IPS DF 19.7 (cell line): ENCODE measurements around the gene RND1.

Experiments
- DNase-seq: peaks from one replicate; pipeline ENCODE4 v3.0.0-alpha.2; 2013; ENCODE audit warnings: low read depth, low spot score

Gene RND1

DNA sequence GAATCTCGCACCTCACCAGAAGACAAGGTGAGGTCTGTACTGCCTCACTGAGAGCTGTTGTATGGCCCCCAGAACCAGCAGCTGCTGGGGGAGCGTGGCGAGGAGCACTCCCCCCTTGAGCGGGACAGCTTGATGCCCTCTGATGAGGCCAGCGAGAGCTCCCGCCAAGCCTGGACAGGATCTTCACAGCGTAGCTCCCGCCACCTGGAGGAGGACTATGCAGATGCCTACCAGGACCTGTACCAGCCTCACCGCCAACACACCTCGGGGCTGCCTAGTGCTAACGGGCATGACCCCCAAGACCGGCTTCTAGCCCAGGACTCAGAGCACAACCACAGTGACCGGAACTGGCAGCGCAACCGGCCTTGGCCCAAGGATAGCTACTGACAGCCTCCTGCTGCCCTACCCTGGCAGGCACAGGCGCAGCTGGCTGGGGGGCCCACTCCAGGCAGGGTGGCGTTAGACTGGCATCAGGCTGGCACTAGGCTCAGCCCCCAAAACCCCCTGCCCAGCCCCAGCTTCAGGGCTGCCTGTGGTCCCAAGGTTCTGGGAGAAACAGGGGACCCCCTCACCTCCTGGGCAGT lies 38.1 kb downstream of the RND1 start:
- DNase-seq: no peak

DNA sequence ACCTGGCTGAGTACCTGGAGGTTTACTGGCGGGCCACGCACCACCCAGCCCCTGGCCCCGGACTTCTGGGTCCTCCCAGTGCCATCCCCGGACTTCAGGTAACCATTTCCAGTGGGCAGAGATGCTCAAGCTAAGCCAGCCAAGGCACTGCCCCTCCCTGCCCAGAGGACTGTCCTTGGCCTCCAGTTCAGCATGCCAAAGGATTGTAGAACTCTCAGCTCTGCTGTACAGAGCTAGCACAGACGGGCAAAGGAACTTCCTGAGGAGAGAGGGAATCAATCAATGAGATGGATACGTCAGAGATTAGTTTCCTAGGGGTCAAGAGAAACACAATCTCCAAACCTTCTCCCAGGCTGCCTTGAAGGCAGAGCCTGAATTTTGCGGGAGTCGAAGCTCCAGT lies 38.6 kb downstream of the RND1 start:
- no peak for DNase-seq

DNA sequence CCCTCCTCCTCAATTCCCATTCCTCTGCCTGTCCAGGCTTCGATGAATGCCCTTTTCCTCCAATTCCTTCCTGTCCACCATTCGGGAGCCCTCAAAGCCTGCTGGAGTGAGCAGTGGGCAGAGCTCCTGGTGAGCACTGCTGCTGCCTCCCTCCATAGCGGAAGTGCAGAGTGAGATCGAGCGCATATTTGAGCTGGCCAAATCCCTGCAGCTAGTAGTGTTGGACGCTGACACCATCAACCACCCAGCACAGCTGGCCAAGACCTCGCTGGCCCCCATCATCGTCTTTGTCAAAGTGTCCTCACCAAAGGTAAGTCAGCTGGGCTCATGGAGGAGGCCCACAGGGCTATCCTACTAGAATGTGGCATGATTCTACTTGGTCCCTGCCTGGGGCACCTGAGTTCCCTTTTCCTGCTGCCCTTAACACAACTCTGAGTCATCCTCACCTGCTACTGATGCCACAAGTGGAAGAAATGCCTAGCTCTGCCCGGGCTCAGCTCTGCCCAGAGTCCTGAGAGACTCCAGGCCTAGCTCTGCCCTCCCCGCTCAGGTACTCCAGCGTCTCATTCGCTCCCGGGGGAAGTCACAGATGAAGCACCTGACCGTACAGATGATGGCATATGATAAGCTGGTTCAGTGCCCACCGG lies 39.3 kb downstream of the RND1 start:
- no peak for DNase-seq

DNA sequence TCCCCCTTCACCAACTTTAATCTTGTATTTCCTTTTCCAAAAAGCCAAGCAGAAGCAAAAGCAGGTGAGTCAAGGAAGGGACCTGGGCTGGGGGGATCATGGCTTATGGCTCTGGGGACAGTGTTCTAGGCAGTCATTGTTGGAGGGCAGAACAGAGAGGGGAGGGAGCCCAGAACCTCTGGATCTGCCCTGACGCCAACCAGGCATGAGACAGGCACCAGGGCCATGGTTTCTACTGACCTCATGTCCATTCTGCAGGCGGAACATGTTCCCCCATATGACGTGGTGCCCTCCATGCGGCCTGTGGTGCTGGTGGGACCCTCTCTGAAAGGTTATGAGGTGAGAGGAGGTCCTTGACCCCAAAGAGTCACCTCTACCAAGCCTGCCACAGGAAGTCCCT lies 40.8 kb downstream of the RND1 start:
- no peak for DNase-seq

DNA sequence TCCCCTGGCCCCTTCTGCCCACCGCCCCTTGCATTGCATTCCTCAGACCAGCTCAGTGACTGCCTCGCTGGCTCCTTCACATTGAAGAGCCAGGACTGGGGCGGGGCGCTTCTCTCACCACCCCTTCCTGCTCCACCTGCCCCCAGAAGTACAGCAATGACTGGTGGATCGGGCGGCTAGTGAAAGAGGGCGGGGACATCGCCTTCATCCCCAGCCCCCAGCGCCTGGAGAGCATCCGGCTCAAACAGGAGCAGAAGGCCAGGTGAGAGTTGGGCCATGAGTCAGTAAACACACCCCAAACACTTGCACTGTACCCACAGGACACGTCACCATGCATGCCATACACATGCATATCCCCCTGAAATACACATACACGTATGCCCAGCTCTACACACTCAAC lies 41.6 kb downstream of the RND1 start:
- no peak for DNase-seq

DNA sequence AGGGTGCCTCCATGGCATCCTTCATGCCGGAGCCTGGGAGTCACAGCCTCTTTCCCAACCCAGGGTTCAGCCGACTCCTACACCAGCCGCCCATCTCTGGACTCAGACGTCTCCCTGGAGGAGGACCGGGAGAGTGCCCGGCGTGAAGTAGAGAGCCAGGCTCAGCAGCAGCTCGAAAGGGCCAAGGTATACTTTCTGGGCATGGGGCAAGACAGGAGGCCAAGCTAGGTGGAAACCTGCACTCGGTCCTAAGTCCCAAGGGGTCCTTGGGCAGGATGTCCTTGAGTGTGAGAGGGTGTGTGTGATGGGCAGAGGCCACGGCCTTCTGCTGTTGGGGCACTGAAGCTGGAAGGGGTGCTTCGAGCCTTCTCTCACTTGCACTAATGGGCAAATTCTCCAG lies 42.4 kb downstream of the RND1 start:
- DNase-seq: no peak

DNA sequence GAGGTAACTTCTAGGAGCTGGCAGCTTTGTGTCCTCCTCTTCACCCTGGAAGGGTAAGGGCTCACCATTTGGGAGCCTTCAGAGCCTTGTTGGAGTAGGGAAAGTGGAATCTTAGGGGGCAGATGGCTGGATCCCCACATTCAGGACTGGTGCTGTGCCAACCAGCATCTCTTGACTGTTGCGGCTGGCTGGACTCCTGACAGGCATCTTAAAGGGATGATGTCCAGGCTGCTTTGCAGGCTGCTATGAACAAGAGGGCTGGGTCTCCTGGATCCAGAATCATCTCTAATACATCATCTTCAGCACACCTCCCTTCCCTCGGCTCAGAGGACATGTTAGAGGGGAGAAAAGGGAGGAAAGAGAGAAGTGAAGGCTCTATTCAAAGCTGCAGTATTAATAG lies 43.0 kb downstream of the RND1 start:
- no peak for DNase-seq

DNA sequence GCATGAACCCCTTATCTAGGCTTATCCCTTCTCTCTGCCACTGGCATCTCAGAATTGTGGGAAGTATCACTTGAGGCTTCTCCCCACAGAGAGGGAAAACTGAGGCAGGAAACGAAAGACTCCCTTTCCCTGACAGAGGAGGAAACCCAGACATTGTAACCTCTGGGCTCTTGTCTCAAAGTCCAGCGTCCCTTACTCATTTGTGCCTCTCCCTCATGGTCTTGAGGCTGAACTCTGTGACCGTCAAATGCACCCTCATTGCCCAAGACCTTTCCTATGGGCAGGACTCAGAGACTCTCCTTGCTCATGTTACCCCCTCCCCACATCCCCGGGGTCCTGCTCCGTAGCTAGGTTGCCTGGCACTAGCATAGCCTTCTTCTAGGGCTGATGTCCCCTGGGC lies 43.5 kb downstream of the RND1 start:
- DNase-seq: no peak

DNA sequence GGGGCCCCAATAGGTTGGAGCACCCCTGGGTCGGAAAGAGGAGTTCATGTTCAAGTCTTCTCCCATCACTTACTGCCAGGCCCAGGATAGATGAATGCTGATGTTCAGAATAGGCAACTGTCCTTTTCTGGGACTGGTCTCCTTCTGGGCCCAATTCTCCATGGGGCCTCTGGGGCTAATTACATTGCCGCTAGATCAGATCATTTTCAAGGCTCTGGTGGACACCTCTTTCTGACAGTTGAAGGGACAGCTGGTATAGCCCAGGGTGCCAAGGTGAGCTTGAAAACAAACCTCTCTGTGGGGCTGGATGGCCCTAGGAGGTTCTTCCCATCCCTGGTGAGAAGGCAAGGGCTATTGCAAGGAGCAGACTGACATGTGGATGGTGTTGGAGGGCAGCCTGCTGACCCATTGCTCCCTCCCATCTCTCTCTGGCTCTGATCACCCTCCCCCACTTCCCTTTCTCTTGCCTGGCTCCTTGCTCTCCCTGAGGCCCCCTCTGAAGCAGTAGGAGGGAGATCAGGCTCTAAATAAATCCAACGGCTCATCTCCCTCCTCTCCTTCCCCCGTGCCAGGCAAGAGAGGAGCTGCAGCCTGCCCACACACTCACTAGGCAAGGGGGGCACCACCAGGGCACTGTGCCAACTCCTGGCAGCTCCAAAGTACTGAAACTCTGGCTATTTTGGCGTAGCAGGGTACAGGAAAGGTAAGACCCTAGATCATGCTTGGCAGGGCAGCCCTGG lies 45.5 kb downstream of the RND1 start:
- no peak for DNase-seq

DNA sequence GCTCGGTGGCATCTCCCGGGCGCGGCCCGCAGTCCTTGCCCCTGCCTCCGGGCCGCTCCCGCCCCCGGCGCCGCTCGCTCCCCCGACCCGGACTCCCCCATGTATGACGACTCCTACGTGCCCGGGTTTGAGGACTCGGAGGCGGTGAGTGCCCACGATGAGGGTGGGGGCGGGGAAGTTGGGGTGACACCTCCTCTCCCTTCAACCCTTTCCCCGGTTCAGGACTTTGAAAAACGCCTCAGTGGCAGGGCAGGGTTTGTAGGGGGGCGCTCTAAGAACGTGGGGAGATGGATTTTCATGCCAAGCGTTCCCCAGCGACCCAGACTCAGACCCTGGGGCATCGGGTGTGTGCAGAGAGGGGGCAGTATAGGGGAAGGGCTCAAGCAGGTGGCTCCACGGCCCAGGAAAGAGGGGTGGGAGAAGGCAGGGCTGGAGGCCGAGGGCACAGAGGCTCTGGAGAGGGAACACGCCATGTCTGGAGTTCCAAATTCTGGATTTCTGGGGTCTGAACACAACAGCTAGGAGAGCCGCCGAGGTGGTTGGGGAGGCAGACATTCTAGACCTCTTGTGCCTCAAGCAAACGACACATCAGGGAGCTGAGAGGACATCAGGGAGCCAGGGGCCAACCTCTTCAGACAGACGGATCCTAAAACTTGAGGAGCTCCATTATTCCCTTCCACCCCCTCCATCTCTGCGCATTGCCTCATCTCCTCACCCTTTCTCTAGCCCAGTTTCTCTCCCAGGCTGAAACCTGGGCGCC lies 46.7 kb downstream of the RND1 start:
- no peak for DNase-seq

DNA sequence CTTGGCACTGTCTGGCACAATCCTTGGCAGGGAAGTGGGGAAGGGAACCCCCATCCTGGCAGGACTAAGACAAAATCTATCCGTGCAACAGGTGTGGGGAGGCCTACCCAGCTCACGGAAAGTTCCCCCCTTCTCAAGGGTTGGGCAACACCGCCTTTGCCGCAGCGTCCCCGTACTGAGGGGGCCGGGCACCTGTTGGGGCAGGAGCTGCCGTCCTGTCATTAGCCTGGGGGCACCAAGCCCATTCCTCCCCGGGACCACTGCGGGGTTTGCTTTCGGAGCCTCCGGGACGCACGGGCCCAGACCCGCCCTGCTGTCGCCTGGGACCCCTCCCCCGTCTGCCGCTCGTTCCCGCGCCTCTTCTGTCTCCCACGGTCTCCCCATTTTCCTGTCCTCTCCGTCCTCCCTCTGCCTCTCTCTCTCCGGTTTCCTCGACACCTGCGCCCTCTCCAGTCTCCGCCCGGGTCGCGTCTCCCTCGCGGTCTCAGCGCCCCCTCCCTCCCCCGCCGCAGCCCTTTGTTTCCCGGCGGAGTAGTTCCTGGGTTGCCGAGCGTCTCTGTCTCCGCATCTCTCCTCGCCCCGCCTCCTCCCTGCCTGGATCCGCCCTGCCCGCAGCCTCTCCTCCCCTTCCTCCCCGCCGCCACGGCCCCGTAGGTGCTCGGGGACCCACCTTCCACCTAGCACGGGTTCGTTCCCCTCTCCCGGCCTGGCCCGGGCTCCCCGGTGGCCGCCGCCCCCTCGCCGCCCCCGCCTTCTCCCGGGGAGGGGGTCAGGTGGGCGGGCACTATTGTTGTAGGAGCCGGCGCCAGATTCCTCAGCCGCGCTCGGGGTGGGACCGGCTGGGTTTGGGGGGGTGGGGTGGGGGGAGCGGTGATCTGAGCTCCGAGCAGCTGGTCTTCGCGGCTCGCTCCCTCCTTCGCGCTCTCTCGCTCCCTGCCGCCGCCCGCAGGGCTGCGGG lies 47.5 kb downstream of the RND1 start, which contains the start of gene CACNB3:
TSS of gene CACNB3 (plus strand) at position 624 of the 958 bp plus-strand sequence. CDS start 434 bp downstream, outside the sequence.
- DNase-seq: no peak

DNA sequence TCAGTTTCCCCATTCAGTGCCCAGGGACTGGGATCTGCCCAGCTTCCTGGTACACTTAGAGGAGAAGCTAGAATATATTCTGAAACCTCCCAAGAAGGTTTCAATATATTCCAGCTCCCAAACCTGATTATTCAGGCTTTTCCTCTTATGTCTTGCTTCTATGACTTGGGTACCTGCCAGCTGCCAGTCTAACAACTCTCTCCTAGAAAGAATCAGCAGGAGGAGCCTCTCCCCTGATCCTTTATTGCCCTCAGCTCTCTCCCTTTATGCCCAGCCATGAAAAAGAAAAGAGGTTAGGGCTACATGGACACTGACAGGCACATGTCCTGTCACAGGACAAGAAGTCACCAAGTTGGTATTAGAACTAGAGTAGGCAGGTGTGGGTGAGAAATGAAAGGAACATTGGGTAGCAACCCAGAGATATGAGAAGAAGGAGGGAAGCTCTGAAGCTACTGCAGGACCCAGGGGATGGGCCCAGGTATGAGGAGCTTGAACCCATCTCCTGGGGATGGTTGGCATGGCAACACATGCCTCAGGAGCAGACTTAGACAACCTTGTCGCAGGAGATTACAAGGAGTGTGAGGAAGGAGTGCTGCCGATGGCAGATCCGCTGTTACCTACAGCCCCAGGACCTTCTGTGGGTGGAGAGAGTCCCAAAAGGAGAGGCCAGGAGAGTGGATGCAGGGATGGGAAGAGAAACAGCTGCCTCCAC lies 49.4 kb downstream of the RND1 start:
- no peak for DNase-seq

DNA sequence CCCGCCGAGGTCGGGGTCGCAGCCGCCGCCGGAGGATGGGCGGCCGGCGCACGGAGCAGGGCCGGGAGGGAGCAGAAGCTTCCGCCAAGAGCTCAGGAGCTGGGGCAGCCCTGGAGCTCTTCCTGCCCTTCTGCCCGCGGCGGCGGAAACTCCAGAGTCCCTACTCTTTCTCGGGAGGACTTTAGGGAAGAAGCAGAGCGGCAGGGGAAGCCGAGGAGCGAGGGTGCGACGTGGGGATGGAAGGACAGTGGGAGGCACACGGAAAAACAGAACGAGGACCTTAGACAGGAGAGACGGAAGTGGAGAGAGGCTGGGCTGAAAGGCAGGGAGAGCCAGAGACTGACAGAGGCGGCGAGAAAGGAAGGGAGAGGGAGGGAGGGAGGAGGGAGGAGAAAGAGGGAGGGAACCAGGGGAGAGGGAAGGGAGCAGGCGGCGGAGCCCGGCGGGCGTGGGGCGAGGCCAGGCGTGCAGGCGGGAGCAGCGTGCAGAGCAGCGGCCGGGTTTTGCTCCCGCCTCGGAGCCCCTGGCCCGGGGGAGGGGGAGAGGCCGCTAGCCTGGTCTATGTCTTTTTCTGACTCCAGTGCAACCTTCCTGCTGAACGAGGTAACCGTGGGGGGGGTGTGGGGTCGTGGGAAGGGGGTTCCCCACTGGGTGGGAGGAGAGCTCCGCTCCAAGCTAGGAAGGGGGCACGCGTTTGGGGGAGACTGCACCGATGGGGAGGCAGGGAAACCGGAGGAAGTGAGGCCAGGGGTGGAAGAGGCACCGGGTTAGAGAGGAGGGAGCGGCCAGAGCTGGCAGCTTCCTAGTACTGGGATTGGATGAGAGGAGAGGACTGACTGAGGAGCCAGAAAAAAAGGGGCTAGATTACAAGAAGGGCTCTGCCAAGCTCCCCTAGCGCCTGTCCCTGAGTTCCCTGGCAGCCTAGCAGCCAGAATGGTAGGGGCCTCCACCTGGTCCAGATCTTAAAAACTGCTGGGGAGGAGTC lies 50.3 kb downstream of the RND1 start:
- DNase-seq: no peak

DNA sequence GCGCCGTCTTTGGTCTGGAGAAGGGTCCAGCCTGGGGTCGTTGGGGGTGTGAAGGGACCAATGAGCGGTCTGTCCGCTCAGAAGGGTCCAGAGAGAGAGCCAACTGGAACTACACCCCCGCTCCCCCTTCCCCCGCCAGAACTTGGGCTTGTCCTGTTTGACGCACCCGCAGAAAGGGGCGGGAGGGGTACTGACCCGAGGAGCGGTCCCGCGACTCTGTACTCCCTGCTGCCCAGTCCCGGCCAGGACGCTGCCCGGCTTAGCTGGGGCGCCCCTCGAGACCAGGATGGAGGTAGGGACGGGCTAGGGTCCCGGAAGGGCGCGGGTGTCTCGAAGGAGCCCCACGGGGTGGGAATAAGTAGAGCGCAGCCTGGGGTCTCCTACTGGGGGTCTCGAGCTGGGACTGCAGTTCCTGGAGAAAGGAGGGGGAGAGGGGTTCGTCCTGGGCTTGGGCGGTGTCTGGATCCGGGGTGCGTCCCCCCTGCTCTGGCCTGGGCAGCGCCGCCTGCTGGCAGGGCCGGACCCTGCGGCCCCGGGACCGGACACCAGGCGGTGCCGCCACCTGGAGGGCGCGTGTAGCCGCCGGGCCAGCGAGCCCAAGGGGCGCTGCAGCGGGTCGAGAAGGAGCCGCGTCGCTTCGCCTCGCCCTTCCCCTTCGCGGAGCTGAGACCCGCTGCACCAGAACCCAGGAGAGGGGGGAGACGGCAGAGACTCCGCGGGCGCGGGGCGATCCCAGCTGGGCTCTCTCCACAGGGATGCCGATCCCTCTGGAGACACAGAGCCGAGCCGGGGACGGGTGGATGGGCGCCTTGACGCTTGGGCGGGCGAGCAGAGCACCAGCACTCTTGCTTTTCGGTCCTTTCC lies 51.2 kb downstream of the RND1 start:
- no peak for DNase-seq

DNA sequence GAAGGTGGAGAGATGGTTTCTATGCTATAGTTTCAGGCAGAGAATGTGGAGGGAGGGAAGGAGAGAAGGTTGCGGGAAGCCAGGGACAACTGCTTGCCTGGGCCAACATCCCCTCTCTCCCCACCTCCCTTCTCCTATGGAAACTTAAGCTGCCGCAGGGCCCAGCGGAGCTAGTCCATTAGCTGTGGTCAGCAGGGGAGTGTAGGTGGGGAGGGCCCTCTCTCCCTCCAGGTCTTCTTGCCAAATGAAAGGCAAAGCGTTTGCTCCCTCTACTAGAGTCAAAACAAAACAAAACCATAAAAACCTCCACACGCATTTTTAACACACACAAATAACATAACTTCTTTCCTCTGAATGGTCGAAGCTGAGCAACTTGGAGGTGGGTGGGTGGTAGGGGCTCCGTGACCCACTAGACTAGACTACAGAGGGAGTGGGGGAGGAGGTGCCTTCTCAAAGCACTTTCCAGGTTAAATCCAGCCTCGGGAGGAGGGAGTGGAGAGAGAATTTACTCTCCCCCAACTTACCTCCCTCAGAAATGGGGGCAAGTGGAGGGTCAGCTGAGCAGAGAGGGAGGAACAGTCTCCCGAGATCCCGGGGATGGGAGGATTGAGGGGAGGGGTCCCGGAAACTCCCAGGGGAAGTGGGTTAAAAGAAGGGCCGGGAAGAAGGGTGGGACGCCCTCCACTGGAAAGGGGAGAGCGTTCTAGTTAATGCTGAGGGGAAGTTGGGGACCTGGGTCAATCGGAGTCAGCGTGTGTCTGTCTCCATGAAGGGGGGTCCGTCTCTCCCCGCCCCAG lies 52.0 kb downstream of the RND1 start:
- no peak for DNase-seq

DNA sequence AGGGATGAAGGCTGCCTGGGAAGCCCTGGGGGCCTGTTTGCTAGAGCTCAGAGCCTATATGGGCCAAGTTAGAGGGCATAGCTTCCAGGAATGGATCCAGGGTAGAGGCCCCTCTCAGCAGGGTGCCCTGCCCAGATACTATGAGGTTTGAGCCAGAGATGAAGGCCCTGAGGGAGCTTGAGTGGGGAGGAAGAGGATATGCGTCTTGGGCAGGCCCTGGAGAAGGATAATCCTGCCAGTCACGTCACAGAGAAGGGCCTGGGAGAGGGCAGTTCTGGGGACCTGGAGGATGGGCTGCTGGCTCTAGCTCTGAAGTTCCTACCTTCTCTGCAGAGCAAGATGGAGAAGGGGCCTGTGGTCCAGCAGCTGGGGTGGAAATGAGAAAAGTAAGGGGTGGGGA lies 53.3 kb downstream of the RND1 start:
- no peak for DNase-seq

DNA sequence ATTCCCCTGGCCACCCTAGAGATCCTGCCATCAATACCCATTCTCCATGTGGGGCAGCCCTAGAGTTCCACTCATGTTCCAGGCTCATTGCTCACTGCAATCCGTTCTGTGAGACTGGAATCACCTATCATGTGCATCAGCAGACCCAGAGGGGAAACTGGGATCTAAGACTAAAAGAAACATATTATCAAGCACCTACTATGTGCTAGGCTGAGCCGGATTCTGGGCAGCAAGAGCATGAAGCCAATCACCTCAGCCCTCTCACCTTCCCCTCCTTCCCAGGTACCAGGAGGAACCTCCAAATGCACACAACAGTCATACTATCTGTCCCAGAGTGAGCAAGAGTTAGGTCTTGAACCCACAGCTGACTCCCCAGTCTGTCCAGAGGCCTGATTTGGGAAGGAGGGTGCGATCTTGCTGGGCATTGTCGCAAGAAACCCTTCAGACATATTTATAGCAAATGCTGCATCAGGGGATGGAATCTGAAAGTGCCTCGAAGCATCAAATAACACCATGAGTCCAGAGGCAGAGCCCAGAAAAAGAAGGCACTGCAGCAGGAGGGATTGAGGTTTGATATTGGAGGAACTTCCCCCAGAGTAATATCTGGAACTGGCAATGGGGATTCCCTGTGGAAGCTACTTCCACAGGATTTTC lies 54.1 kb downstream of the RND1 start:
- DNase-seq: no peak
